Stimulated activated CD4-positive, alpha-beta T cell treated with anti-CD3 and anti-CD28 coated beads, Interleukin-1b, Interleukin-23, amount 100 ng/mL, for 24 hours (primary cell): ENCODE results near the gene EDN1.
"Not testable (repeated sequence)": the region's sequence is repeated elsewhere in the genome, so short reads cannot be mapped to it uniquely, and the experiment has no call there.

Experiments used
- DNase-seq, 4 experiments: peaks; one replicate each; pipeline ENCODE4 v3.0.0-alpha.2; 2020; ENCODE audit warnings: low read depth in 4 of 4, low spot score in 1 of 4

The EDN1 gene

DNA sequence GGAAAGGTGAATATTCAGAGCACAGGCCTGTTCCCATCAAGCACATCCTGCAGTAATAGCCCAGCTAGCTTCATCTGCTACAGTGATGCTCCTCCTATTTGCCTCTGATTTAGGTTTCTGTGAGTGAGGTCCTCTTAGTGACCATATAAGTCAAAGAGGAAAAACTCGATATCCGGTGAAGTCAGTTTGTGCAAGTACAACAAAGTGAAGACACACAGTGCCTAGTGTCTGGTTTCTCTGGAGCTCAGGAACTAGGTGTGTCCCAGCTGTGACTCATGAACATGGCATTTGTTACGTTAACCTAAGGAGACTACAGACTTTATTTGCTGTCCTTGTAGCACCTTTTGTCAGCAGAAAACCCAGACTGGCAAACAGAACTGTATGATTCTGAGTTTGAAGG lies 33.9 kb downstream of the EDN1 start:
- no peak for DNase-seq

GRCh38 chr6:12324748-12325147 lies 34.6 kb downstream of the EDN1 start:
- no peak for DNase-seq

GRCh38 chr6:12325872-12326271 lies 35.7 kb downstream of the EDN1 start:
- DNase-seq: no peak

- DNase-seq: no peak
Observed at GRCh38 chr6:12327391-12327790, 37.2 kb downstream of the EDN1 start.

- no peak for DNase-seq
Observed at GRCh38 chr6:12327988-12328387, 37.8 kb downstream of the EDN1 start.

DNA sequence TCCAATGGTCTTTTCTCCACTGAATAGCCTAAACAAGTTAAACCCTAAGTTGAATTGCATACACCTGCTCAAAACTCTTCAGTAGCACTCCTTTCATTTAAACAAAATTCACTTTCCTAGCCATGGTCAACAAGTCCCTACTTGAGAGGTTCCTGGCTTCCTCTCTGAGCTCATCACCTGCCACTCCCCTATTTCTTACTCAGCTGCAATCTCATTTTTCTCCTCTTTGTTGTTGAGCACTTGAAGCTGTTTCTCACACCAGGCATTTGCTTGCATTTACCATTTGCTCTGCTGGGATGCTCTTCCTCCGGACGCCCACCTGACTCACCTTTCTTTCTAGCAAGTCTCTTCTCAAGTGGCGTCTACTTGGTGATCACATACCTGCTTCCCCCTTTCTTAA lies 38.5 kb downstream of the EDN1 start:
- no peak for DNase-seq

GRCh38 chr6:12331474-12331873 lies 41.3 kb downstream of the EDN1 start:
- no peak for DNase-seq

- no peak for DNase-seq
Observed at GRCh38 chr6:12331951-12332749, 42.0 kb downstream of the EDN1 start.

DNA sequence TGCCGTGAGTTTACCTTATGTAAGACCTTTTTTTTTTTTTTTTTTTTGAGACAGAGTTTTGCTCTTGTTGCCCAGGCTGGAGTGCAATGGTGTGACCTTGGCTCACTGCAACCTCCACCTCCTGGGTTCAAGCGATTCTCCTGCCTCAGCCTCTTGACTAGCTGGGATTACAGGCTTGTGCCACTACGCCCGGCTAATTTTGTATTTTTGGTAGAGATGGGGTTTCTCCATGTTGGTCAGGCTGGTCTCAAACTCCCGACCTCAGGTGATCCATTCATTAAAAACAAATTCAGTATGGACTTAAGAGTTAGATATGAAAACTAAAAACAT lies 42.6 kb downstream of the EDN1 start:
- not testable (repeated sequence) for DNase-seq

DNA sequence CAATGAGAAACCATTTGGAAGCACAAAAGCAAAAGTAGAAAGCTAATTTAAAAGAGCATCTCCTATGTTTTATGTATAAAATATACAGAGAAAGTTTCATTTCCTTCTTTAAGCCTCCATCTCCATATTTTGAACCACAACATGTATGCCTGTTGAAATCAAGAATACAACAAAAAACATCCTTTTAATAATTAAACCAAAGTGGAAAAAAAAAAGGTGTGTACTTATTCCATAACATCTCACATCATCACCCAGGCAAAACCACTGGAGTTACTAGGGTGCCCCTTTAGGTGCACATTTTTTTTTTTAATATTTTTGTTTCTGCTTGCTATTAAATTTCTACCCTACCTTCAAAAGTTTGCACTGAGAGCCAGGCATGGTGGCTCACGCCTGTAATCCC lies 43.0 kb downstream of the EDN1 start:
- DNase-seq: no peak

DNA sequence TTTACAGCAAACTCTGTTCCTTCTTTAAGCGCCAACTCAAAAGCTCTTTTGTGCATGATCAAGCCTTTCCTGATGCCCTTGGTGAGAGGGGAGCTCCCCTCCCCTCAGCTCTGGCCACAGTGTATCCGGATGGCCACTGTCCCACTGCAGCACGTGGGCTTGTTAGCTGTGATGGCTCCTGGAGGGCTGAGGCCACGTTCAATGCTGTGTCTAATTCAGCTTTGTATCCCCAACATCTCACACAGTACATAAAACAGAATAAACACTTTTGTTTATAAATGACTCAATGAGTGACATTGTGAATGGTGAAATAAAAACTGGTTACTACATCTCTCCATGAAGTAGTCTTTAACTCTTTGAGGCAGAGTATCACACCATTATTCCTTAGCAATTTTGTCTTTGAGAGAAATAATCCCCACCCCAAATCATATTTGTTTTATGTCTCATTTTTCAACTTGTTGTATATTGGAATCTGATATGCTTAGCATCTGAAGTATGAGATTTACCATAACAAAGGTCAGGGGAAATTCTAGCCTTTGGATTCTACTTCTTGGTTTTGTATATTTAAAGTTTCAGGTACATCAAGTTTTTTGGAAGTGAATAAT lies 44.5 kb downstream of the EDN1 start:
- DNase-seq: no peak

- DNase-seq: no peak
Observed at GRCh38 chr6:12335131-12335527, 45.0 kb downstream of the EDN1 start.

- no peak for DNase-seq
Observed at GRCh38 chr6:12335717-12336116, 45.6 kb downstream of the EDN1 start.

- DNase-seq: no peak
Observed at GRCh38 chr6:12336121-12336971, 46.2 kb downstream of the EDN1 start.

DNA sequence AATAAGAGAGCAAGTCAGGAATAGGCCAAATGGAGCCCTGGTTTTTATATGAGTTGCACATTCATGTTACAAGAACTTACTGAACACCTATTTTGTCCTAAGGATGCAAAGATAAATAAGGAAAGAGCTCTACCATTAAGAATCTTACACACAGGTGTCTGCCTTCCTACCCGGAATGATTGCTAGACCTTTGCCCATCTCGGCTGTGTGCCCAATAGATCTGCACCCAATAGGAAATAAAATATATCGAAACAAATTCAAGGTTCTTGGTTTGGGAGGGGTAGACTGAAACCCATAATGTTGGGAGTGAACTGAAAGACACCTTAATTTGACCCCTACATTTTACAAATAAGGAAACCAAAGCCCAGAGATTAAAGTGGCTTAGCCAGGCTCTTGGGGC lies 48.9 kb downstream of the EDN1 start:
- DNase-seq: no peak

GRCh38 chr6:12339808-12340487 lies 49.8 kb downstream of the EDN1 start:
- no peak for DNase-seq

DNA sequence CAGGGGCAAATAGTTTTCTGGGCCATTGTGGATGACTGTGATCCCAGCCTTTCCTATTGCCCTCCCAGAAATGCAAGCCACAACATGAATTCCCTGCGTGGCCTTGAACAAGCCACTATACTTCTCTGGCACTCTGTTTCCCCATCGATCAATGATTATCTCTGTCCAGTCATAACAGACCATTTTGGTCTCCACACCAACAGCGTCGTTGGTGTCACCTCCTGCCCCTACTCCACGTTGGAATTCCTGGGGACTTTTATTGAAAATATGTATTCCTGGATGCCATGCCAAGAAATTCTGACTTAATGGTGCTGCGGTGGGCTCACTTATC lies 50.3 kb downstream of the EDN1 start:
- DNase-seq: no peak

GRCh38 chr6:12342664-12343063 lies 52.5 kb downstream of the EDN1 start:
- DNase-seq: no peak

- DNase-seq: no peak
Observed at GRCh38 chr6:12343122-12343439, 52.9 kb downstream of the EDN1 start.

DNA sequence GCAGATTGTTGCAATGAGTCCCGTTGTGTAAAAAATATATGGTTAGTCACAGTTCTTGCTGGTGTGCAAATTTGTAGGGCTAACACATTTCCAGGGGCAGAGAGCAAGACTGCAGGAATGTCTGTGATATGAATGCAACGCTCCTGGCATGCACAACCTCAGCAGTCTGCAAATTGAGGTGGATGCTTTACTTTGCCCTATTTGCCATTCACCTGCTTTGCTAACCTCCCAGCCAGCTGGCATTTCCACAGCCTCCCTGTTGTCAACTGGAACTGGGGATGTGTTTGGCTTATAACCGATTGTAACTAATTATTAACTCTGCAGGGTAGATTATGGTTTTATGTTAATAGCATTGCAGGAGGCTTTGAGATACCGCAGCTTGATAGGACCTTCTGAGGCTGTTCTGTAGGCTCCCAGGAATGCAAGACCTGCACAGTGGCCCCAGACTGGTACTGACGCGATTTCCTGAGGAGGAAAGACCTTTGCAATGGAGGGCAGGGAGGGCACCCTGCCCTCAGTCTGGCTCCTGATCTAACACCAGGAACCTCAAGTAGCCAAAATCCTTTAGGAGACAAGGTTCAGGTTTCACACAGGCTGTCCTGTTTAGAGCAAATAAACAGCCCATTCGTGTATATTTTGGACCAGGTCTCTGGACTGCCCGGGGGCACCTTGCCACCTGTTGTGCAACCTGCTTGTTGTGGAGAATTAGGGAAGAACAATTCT lies 53.4 kb downstream of the EDN1 start:
- DNase-seq: no peak

GRCh38 chr6:12344296-12344695 lies 54.1 kb downstream of the EDN1 start:
- no peak for DNase-seq
